SJSA1 (cell line): ENCODE results near the gene KIF16B. TPM values are rescaled to one million over a fixed set of nuclear protein-coding genes. Genes with fewer than 3 reads are reported as not detected.

Experiments
- DNase-seq, 2 experiments: peaks; one replicate each; pipeline ENCODE4 v3.0.0-alpha.2; 2015 to 2020; ENCODE audit warnings: low spot score in 2 of 2, low read depth in 1 of 2
- H3K27ac ChIP-seq: fragments of 250-450 bp; sonication (Bioruptor Pico); 2 replicates; pipeline ENCODE4 v1.5.1; 2020; ENCODE audit warnings: mild to moderate bottlenecking, moderate library complexity
- H3K27me3 ChIP-seq: fragments of 250-450 bp; sonication (Bioruptor Pico); replicated peaks from 2 replicates; pipeline ENCODE4 v1.5.1; 2020; ENCODE audit warnings: mild to moderate bottlenecking, moderate library complexity
- H3K36me3 ChIP-seq: fragments of 250-450 bp; sonication (Bioruptor Pico); 2 replicates; pipeline ENCODE4 v1.5.1; 2020; ENCODE audit warnings: mild to moderate bottlenecking
- H3K4me1 ChIP-seq: fragments of 250-450 bp; sonication (Bioruptor Pico); replicated peaks from 2 replicates; pipeline ENCODE4 v1.6.1; 2021; ENCODE audit warnings: mild to moderate bottlenecking
- H3K4me3 ChIP-seq: fragments of 250-450 bp; sonication (Bioruptor Pico); 2 replicates; pipeline ENCODE4 v1.5.1; 2020; ENCODE audit warnings: mild to moderate bottlenecking
- H3K9me3 ChIP-seq: fragments of 250-450 bp; sonication (Bioruptor Pico); replicated peaks from 2 replicates; pipeline ENCODE4 v1.5.1; 2020; ENCODE audit warnings: mild to moderate bottlenecking
- total RNA-seq: library from RNA; depleted of rRNA; stranded (reverse); fragments of >200 nt; shearing (Covaris generic); gene quantifications from 2 replicates; pipeline ENCODE4 v1.2.3, GENCODE V29; 2014

The KIF16B gene
- total RNA-seq, 1 experiment from 2014 or later = 3.7 TPM

- Histone ChIP-seq H3K4me1 (no peaks in the 10 kb centered on the region), H3K27ac (no peak overlapping the region), H3K4me3 (no peak overlapping the region), H3K36me3 (no peaks in the 10 kb centered on the region), H3K9me3 (no peaks in the 10 kb centered on the region), H3K27me3 (no peaks in the 10 kb centered on the region)
- DNase-seq = no peak
Measured at GRCh38 chr20:16555754-16556153, 17.5 kb downstream of the KIF16B start.

GRCh38 chr20:16554766-16555543 is 18.3 kb downstream of the KIF16B start:
- Histone ChIP-seq H3K36me3 (no peaks in the 10 kb centered on the region), H3K9me3 (no peaks in the 10 kb centered on the region), H3K4me1 (no peaks in the 10 kb centered on the region), H3K27ac (no peak overlapping the region), H3K27me3 (no peaks in the 10 kb centered on the region), H3K4me3 (no peak overlapping the region)
- no peak for DNase-seq

DNA sequence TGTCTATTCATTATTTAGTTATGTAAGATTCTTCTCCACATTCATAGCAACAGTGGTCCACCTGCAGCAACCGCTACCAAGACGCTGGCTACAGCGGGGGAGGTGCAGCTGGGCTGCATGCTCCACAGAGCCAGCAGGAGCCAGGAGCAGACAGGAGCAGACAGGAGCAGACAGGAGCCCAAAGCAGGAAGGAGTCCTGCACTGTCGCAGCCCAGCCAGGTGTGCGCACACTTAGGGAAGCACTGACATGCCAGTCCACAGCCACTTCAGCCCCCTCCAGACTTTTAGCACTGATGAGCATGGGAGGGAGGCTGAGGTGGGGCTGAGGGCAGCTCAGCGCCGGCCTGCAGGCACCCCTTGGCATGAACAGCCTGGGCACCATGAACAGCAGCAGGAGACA is 19.6 kb downstream of the KIF16B start:
- Histone ChIP-seq H3K4me3 (no peak overlapping the region), H3K27me3 (no peaks in the 10 kb centered on the region), H3K27ac (no peak overlapping the region), H3K36me3 (no peaks in the 10 kb centered on the region), H3K4me1 (no peaks in the 10 kb centered on the region), H3K9me3 (no peaks in the 10 kb centered on the region)
- no peak for DNase-seq

DNA sequence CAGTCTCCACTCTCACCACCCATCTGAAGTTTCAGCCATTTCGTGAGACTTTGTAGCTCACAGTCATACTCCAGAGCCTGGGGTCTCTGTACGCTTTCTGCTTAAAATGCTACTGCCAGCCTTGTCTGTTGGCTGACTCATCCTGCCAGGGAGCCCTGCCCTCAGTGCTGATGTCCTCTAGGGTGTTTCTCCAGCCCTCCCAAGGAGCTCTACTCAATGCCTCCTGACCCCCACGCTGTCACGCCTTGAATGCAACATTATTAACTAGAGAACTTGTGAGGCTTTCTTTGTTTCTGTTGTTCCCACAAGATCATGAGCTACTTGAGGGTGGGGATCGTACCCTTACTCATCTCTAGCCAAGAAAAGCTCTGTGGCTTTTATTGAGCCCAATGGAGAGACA is 20.1 kb downstream of the KIF16B start:
- no peak overlapping the region for H3K27ac ChIP-seq
- no peak for DNase-seq
- H3K4me3 ChIP-seq = no peak overlapping the region
- H3K9me3 ChIP-seq = no peaks in the 10 kb centered on the region
- no peaks in the 10 kb centered on the region for H3K36me3 ChIP-seq
- H3K27me3 ChIP-seq = no peaks in the 10 kb centered on the region
- H3K4me1 ChIP-seq = no peaks in the 10 kb centered on the region

DNA sequence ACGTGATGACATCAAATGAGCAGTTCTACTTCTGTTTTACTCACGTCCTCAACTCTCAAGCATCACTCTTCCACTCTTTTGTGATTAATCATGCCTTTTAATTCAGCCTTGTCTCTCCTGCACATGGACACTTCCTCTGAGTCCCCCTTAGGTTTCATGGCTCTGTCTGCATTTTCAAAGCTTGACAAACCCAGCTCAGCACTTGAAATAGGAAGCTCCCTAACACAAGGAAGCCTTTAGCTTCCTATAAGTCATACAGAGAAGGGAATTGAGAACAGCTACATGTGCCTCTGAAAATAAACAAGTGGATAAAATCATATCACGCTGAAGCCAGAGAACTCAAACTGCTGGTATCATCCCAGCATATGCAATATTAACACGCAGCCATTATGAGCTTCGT is 21.2 kb downstream of the KIF16B start:
- H3K27me3 ChIP-seq = no peaks in the 10 kb centered on the region
- H3K4me1 ChIP-seq = no peaks in the 10 kb centered on the region
- H3K4me3 ChIP-seq = no peak overlapping the region
- H3K27ac ChIP-seq = no peak overlapping the region
- H3K9me3 ChIP-seq = no peaks in the 10 kb centered on the region
- no peaks in the 10 kb centered on the region for H3K36me3 ChIP-seq
- DNase-seq = no peak

- Histone ChIP-seq H3K27ac (no peak overlapping the region), H3K36me3 (no peaks in the 10 kb centered on the region), H3K4me3 (no peak overlapping the region), H3K4me1 (no peaks in the 10 kb centered on the region), H3K27me3 (no peaks in the 10 kb centered on the region), H3K9me3 (no peaks in the 10 kb centered on the region)
- DNase-seq = no peak
Measured at GRCh38 chr20:16551607-16552006, 21.6 kb downstream of the KIF16B start.

DNA sequence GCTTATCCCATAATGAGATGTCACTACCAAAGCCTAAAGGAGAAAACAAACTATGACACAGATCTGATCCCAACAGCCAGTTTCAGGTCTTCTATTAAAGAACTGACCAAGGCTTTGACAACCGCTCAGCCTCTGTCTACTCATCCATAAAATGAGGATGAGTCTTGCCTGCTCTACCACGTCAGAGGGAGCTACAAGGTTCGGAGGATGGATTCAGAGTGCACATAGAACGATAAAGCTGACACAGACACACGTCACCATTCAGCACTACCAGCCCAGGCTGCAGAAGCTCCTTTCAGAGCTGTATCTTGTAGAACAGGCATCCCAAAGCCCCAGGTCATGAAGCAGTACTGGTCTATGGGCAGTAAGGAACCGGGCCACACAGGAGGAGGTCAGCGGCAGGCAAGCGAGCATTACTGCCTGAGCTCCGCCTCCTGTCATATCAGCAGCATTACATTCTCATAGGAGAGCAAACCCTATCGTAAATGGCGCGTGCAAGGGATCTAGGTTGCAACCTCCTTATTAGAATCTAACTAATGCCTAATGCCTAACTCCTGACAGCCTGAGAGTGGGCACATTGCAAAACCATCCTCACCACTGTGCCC is 25.1 kb downstream of the KIF16B start:
- Histone ChIP-seq H3K36me3 (no peaks in the 10 kb centered on the region), H3K4me1 (no peaks in the 10 kb centered on the region), H3K4me3 (no peak overlapping the region), H3K27ac (no peak overlapping the region), H3K9me3 (no peaks in the 10 kb centered on the region), H3K27me3 (no peaks in the 10 kb centered on the region)
- no peak for DNase-seq

GRCh38 chr20:16544949-16545348 is 28.3 kb downstream of the KIF16B start:
- Histone ChIP-seq H3K4me1 (no peaks in the 10 kb centered on the region), H3K4me3 (no peak overlapping the region), H3K36me3 (no peaks in the 10 kb centered on the region), H3K27me3 (no peaks in the 10 kb centered on the region), H3K27ac (no peak overlapping the region), H3K9me3 (no peaks in the 10 kb centered on the region)
- no peak for DNase-seq

DNA sequence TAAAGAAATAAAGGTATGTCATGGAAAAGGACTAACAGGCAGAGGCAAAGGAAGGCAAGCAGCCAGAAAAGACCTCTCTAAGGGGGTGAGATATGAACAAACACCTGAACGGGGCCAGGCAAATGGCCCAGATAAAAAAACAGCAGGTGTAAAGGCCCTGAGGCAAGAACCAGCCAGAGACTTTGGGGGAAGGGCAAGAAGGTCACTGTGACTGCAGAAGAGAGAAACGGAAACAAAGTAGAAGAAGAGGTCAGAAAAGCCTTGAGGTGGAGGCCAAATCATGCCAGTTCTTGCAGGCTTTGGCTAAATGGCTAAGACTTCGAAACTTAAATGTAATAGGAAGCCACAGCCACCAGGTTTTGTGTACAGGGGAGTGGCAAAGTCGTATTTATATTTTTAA is 30.8 kb downstream of the KIF16B start:
- no peak overlapping the region for H3K4me3 ChIP-seq
- no peaks in the 10 kb centered on the region for H3K27me3 ChIP-seq
- H3K4me1 ChIP-seq = no peaks in the 10 kb centered on the region
- DNase-seq = no peak
- H3K27ac ChIP-seq = no peak overlapping the region
- H3K36me3 ChIP-seq = no peaks in the 10 kb centered on the region
- no peaks in the 10 kb centered on the region for H3K9me3 ChIP-seq

DNA sequence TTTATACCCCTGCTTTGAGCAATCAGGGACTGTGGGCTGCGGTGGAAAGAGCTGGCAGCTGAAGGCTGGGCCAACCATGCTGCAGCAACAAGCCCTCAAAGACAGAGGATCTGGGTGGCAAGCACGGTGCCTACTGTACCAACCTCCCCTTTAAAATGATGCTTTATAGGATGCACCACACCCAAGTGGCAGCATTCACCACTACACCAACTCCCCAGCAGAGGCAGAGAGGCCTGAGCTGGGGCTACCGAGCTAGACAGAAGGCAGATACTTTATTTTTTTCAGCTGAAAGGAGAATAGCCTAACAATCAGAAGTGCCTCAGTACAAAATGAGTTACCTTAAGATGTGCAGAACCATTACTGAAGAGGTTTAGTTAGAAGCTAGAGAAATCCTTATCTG is 31.4 kb downstream of the KIF16B start:
- Histone ChIP-seq H3K4me3 (no peak overlapping the region), H3K9me3 (no peaks in the 10 kb centered on the region), H3K27me3 (no peaks in the 10 kb centered on the region), H3K36me3 (no peaks in the 10 kb centered on the region), H3K27ac (no peak overlapping the region), H3K4me1 (no peaks in the 10 kb centered on the region)
- no peak for DNase-seq

DNA sequence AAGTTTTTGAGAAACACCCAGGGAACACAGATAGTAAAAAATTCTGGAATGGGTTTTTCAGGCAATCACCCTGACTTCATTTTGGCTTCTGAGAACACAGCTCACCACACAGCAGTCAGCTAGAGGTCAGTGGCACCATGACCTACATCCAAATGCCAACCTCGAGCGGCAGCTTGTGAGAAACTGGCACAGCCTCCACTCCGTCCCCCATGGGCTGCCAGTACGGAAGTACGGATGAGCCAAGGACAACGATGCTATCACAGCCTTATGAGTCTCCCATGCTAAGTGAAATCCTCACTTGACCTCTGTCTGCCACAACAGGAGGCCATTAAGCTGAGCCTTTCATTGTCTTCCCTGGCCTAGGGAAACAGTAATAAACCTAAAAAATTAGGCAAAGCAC is 32.0 kb downstream of the KIF16B start:
- no peaks in the 10 kb centered on the region for H3K4me1 ChIP-seq
- H3K9me3 ChIP-seq = no peaks in the 10 kb centered on the region; the same call in 1 of the 2 replicates
- no peak for DNase-seq
- no peak overlapping the region for H3K4me3 ChIP-seq
- H3K36me3 ChIP-seq = no peaks in the 10 kb centered on the region
- H3K27ac ChIP-seq = no peak overlapping the region
- no peaks in the 10 kb centered on the region for H3K27me3 ChIP-seq

DNA sequence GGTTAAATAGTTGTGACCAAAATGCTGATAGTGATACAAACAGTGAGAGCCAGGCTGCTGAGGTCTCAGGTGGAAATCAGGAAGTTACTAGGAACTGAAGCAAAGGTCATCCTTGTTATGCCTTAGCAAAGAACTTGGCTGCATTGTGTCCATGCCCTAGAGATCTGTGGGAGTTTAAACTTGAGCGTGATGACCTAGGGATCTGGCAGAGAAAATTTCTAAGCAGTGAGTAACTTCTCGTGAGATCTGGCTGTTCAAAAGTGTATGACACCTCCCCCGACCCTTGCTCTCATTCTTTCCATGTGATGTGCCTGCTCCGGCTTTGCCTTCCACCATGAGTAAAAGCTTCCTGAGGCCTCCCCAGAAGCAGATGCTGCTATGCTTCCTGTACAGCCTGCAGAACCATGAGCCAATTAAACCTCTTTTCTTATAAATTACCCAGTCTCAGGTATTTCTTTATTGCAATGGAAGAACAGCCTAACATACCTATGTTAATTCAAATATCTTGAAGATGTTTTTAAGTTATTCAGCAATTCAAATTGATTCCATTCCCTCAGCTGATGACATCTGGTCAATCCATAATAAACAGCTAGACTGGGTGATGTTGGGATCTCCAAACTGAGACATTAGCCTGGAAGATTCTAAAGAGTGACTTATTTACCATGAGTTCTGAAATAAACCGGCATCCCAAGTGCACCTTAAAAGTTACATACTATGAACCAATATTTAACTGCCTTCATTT is 33.8 kb downstream of the KIF16B start:
- no peak for DNase-seq
- H3K27ac ChIP-seq = no peak overlapping the region
- no peaks in the 10 kb centered on the region for H3K4me1 ChIP-seq
- no peak overlapping the region for H3K4me3 ChIP-seq
- no peaks in the 10 kb centered on the region for H3K36me3 ChIP-seq
- no peaks in the 10 kb centered on the region; the same call in 1 of the 2 replicates for H3K9me3 ChIP-seq
- no peaks in the 10 kb centered on the region for H3K27me3 ChIP-seq

DNA sequence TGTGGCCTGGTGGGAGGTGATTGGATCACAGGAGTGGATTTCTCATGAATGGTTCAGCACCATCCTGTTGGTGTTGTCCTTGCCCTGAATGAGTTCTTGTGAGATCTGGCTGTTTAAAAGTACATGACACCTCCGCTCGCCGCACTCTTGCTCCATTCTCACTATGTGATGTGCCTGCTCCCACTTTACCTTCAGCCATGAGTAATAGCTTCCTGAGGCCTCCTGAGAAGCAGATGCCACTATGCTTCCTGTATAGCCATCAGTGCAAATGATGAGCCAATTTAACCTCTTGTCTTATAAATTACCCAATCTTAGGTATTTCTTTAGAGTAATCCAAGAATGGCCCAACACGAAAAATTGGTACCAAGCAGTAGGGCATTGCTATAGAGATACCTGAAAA is 34.5 kb downstream of the KIF16B start:
- Histone ChIP-seq H3K4me3 (no peak overlapping the region), H3K4me1 (no peaks in the 10 kb centered on the region), H3K27ac (no peak overlapping the region), H3K27me3 (no peaks in the 10 kb centered on the region), H3K9me3 (no peaks in the 10 kb centered on the region; the same call in 1 of the 2 replicates), H3K36me3 (no peaks in the 10 kb centered on the region)
- DNase-seq = no peak

DNA sequence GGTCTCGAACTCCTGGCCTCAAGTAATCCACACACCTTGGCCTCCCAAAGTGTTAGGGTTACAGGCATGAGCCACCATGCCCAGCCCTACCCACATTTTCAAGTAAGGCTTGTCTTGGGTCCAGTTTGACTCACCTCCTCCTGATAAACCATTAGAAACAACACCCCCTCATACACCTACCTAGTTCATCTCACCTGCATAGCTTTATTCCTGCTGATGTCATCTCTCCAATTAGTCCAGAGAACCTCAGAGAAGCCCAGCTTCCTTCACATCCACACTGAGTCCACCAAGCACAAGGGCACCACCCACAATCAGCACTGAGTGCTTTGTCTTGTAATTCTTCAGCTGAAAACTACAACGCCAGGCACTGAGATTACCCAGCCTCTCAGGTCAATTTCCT is 35.3 kb downstream of the KIF16B start:
- H3K36me3 ChIP-seq = no peaks in the 10 kb centered on the region
- no peak overlapping the region for H3K27ac ChIP-seq
- no peak overlapping the region for H3K4me3 ChIP-seq
- H3K27me3 ChIP-seq = no peaks in the 10 kb centered on the region
- no peak for DNase-seq
- no peaks in the 10 kb centered on the region; the same call in 1 of the 2 replicates for H3K9me3 ChIP-seq
- no peaks in the 10 kb centered on the region for H3K4me1 ChIP-seq
